ENCODE data around the gene NR3C1.

NR3C1 gene

DNA sequence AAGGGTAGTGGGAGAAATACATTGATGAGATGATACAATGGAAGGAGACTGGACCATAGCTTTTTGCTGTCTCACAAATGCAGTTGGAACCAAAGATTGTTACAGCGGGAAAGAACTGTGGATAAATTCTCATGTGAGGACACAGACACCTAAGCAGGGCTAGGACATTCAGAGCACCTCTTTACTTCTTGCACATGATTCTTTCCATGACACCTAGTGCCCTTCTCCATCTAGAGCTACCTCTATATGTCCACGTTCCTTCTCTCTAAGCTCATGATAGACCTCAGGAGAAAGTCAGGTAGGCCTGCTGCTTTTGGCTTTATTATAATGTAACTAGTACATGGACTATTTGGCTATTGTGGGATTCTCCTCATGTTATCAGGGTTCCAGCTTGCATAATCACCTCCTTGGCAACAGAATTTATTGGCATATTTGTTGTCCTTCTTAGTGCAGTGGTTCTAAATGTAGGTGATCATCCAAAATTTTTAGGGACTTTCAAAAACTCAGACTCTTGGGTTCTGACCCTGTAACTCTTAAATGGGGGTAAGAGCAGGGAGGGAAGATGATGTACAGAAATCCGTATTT lies 27.2 kb downstream of the NR3C1 start:
- Histone ChIP-seq H3K36me3 (no peaks in the 10 kb centered on the region), H3K4me1 (peaks cover 0 to 62% (median 14%) of the 10 kb centered on the region in 4 donors), H3K27ac (no peak overlapping the region), H3K9me3 (no peaks in the 10 kb centered on the region), H3K27me3 (no peaks in the 10 kb centered on the region), H3K4me3 (no peak overlapping the region)
- no peak for DNase-seq
- intact Hi-C loops (cut with DNase I; ENCODE audit: low total_unique reads) = no loop called here
- TF ChIP-seq, protein P1, sequence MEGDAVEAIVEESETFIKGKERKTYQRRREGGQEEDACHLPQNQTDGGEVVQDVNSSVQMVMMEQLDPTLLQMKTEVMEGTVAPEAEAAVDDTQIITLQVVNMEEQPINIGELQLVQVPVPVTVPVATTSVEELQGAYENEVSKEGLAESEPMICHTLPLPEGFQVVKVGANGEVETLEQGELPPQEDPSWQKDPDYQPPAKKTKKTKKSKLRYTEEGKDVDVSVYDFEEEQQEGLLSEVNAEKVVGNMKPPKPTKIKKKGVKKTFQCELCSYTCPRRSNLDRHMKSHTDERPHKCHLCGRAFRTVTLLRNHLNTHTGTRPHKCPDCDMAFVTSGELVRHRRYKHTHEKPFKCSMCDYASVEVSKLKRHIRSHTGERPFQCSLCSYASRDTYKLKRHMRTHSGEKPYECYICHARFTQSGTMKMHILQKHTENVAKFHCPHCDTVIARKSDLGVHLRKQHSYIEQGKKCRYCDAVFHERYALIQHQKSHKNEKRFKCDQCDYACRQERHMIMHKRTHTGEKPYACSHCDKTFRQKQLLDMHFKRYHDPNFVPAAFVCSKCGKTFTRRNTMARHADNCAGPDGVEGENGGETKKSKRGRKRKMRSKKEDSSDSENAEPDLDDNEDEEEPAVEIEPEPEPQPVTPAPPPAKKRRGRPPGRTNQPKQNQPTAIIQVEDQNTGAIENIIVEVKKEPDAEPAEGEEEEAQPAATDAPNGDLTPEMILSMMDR (IDR thresholded peaks at IDR 0.05) = no peak

DNA sequence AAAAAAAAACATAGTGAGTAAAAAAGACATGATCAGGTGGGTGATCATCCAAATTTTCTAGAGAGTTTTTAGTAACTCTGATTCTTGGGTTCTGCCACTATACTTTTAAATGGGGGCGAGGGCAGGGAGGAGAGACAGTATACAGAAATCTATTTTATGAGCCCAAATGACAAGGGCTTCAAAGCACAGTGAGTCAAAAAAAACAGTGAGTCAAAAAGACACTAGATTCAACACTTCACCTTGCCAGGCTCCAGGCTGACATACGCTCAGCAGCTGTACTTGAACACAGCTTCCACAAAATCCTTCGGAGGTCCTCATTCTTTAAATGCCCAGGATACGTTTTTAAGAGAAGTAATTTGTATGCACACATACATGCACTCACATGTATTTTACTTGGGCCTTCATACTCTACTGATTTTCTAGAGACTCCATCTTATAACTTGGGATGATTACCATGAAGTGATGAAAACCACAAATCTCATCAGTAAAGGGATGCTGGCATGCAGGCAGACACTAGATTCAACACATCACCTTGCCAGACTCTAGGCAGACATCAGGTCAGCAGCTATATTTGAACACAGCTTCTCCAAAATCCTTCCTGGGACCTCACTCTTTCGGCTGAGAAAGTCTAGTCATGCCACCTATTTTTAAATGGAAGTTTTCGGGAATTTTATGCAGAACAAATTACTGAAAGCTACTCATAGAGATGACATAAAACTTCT lies 28.8 kb downstream of the NR3C1 start:
- H3K4me1 ChIP-seq = peaks cover 0 to 61% (median 16%) of the 10 kb centered on the region in 4 donors
- intact Hi-C loops (cut with DNase I; ENCODE audit: low total_unique reads) = no loop called here
- TF ChIP-seq, protein P1 (IDR thresholded peaks at IDR 0.05) = no peak
- no peak for DNase-seq
- H3K4me3 ChIP-seq = no peak overlapping the region
- no peaks in the 10 kb centered on the region for H3K9me3 ChIP-seq
- H3K27me3 ChIP-seq = no peaks in the 10 kb centered on the region
- no peaks in the 10 kb centered on the region for H3K36me3 ChIP-seq
- H3K27ac ChIP-seq = no peak overlapping the region

DNA sequence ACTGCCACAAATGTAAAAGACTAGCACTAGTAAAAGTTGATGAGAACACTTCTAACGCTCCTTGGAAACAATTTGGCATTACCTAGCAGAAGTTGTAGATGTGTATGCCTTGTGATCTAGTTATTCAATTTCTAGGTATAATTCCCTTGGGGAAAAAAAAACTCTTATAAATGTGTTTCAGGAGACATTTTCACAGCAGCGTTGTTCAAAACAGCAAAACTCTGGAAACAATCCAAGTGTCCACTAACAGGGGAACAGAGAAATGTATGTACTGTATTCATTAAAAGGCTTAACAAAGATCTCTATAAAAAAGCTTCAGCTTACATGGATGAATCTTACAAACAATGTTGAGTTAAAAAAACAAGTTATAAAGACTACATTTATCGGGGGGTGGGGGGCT lies 30.4 kb downstream of the NR3C1 start:
- H3K4me1 ChIP-seq = peaks cover 0 to 54% (median 16%) of the 10 kb centered on the region in 4 donors
- TF ChIP-seq, protein P1 (IDR thresholded peaks at IDR 0.05) = no peak

DNA sequence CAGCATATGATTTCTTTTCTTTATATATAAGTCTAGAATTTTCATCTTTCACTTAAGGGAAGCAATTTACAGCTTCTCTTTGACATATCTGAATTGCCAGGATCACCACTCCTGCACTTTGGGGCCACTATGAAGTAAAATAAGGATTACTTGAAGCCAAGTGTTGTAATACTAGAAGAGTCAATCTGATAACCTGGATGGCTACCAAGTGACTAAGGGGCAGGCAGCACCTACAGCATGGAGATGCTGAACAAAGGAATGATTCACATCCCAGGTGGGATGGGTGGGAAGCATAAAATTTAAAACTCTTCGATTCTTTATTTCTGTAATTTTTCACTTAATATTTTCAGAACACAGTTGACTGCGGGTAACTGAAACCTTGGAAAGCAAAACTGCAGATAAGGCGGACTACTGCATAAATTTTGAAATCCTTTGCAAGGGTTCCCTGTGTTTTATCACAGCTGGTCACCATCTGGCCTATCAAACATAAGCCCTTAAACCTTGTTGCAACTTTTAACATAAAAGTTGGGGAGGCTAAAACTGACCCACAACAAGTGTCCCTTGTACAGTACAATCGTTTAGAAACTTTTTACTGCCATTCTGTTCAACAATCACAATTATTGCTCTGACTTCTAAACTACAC lies 31.2 kb downstream of the NR3C1 start:
- H3K36me3 ChIP-seq = no peaks in the 10 kb centered on the region
- DNase-seq = no peak
- H3K27ac ChIP-seq = no peak overlapping the region
- H3K4me1 ChIP-seq = peaks cover 0 to 46% (median 16%) of the 10 kb centered on the region in 4 donors
- TF ChIP-seq, protein P1 (IDR thresholded peaks at IDR 0.05) = no peak
- no peak overlapping the region for H3K4me3 ChIP-seq
- H3K9me3 ChIP-seq = no peaks in the 10 kb centered on the region
- no peaks in the 10 kb centered on the region for H3K27me3 ChIP-seq
- intact Hi-C loops (cut with DNase I; ENCODE audit: low total_unique reads) = no loop called here

More for the DNA sequence above, 30.4 kb downstream of the NR3C1 start:
- intact Hi-C loops (cut with DNase I; ENCODE audit: low total_unique reads) = no loop called here
- DNase-seq = no peak
- no peaks in the 10 kb centered on the region for H3K27me3 ChIP-seq
- H3K4me3 ChIP-seq = no peak overlapping the region
- H3K27ac ChIP-seq = no peak overlapping the region
- no peaks in the 10 kb centered on the region for H3K36me3 ChIP-seq
- H3K9me3 ChIP-seq = no peaks in the 10 kb centered on the region

DNA sequence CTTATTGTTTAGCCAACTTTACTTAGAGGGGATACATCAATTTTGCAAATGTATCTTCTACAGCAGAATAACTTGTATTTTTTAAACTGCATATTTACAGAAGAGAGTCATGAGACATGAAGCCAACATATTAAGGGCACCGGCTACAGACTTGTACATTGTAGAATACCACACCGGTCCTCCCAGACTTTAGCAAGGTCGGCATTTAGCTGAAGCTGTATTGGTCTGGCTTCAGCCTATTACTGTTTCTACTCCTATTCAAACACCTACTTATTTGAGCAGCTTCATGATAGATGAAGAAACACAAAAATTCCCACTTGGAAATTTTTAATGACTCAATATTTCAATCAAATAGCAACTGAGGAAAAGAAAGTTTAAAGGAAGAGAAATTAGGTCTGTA lies 33.0 kb downstream of the NR3C1 start:
- Histone ChIP-seq H3K27me3 (no peaks in the 10 kb centered on the region), H3K4me1 (peaks cover 0 to 37% (median 9%) of the 10 kb centered on the region in 4 donors), H3K36me3 (no peaks in the 10 kb centered on the region), H3K4me3 (no peak overlapping the region), H3K27ac (no peak overlapping the region), H3K9me3 (no peaks in the 10 kb centered on the region)
- TF ChIP-seq, protein P1 (IDR thresholded peaks at IDR 0.05) = no peak
- DNase-seq = no peak
- intact Hi-C loops (cut with DNase I; ENCODE audit: low total_unique reads) = no loop called here

Measured in tibial artery (tissue), 4 donors.